Ishikawa (cell line): ENCODE data around the gene UACA.
A peak's percentile ranks its signal among the peaks of the same experiment; 100 is the strongest.

ENCODE experiments used
- CEBPB ChIP-seq: IDR thresholded peaks from 2 replicates; pipeline ENCODE4 v1.6.1; 2012
- CREB1 ChIP-seq: IDR thresholded peaks from 2 replicates; pipeline ENCODE4 v1.6.1; 2012; ENCODE audit warnings: low read depth
- EGR1 ChIP-seq: IDR thresholded peaks from 2 replicates; pipeline ENCODE4 v1.6.1; 2012
- EP300 ChIP-seq: IDR thresholded peaks from 2 replicates; pipeline ENCODE4 v1.6.1; 2012; ENCODE audit warnings: borderline replicate concordance
- FOXM1 ChIP-seq: IDR thresholded peaks from 2 replicates; pipeline ENCODE4 v1.6.1; 2012; ENCODE audit warnings: low read depth, borderline replicate concordance
- MAX ChIP-seq: IDR thresholded peaks from 2 replicates; pipeline ENCODE4 v1.6.1; 2012
- NFIC ChIP-seq: IDR thresholded peaks from 2 replicates; pipeline ENCODE4 v1.6.1; 2012
- RAD21 ChIP-seq: IDR thresholded peaks from 2 replicates; pipeline ENCODE4 v1.6.1; 2012; ENCODE audit warnings: low read depth
- REST ChIP-seq: IDR thresholded peaks from 2 replicates; pipeline ENCODE4 v1.6.1; 2012; ENCODE audit warnings: low read depth, mild to moderate bottlenecking
- TAF1 ChIP-seq: IDR thresholded peaks from 2 replicates; pipeline ENCODE4 v1.6.1; 2012; ENCODE audit warnings: low read depth, mild to moderate bottlenecking
- TCF12 ChIP-seq: IDR thresholded peaks from 2 replicates; pipeline ENCODE4 v1.6.1; 2012; ENCODE audit warnings: low read depth
- TEAD4 ChIP-seq: IDR thresholded peaks from 2 replicates; pipeline ENCODE4 v1.6.1; 2012
- USF1 ChIP-seq: IDR thresholded peaks from 2 replicates; pipeline ENCODE4 v1.6.1; 2012
- YY1 ChIP-seq: IDR thresholded peaks from 2 replicates; pipeline ENCODE4 v1.6.1; 2012; ENCODE audit warnings: low read depth
- ZBTB7A ChIP-seq: IDR thresholded peaks from 2 replicates; pipeline ENCODE4 v1.6.1; 2012; ENCODE audit warnings: low read depth

UACA gene

GRCh38 chr15:70613271-70613670, 150.1 kb downstream of the UACA start:
- TF ChIP-seq CEBPB, result no peak

GRCh38 chr15:70611286-70611685, 152.1 kb downstream of the UACA start:
- TF ChIP-seq TCF12 (no peak), CEBPB (no peak)

- TF ChIP-seq EP300 (no peak), EGR1 (no peak), MAX (no peak), REST (no peak), ZBTB7A (no peak), RAD21 (no peak), TAF1 (no peak), CREB1 (no peak), FOXM1 (no peak), USF1 (no peak), CEBPB (no peak), YY1 (no peak), TEAD4 (no peak), NFIC (no peak)
Measured at GRCh38 chr15:70610541-70610940, 152.8 kb downstream of the UACA start.

- TF ChIP-seq MAX, result no peak
Measured at GRCh38 chr15:70609889-70610288, 153.5 kb downstream of the UACA start.

- TF ChIP-seq USF1 (no peak), EGR1 (no peak), MAX (no peak), CEBPB (no peak), TEAD4 (no peak), REST (no peak), ZBTB7A (no peak), TCF12 (no peak), EP300 (no peak), YY1 (no peak), FOXM1 (no peak), RAD21 (no peak), NFIC (no peak), CREB1 (no peak)
Measured at GRCh38 chr15:70608144-70608543, 155.2 kb downstream of the UACA start.

GRCh38 chr15:70605606-70606410, 157.6 kb downstream of the UACA start:
- TF ChIP-seq NFIC (peak; percentile 78), TCF12 (peak; percentile 27; the same call in 1 of the 2 replicates), CREB1 (no peak)
